Measurements from ENCODE around the gene RAB18.

The RAB18 gene

GRCh38 chr10:27485368-27485767, 18.7 kb upstream of the RAB18 start:
- Histone ChIP-seq H3K27me3 (replicated peaks; ENCODE audit: insufficient read depth, low read length) (no peaks in the 10 kb centered on the region), H4K20me1 (ENCODE audit: insufficient read depth, low read length) (no peaks in the 10 kb centered on the region), H2AFZ (ENCODE audit: low read length) (no peak overlapping the region), H3K27ac (ENCODE audit: low read length) (no peak overlapping the region), H3K9me2 (replicated peaks; ENCODE audit: insufficient read depth, low read length) (no peaks in the 10 kb centered on the region), H3K4me2 (ENCODE audit: low read depth, low read length) (no peak overlapping the region), H3K36me3 (replicated peaks; ENCODE audit: insufficient read depth, low read length) (no peaks in the 10 kb centered on the region), H3K9me3 (replicated peaks; ENCODE audit: insufficient read depth, low read length) (no peaks in the 10 kb centered on the region), H3K79me2 (ENCODE audit: low read length) (no peaks in the 10 kb centered on the region), H3K4me1 (ENCODE audit: low read length) (no peaks in the 10 kb centered on the region), H3K9ac (ENCODE audit: low read length) (no peak overlapping the region), H3F3A (ENCODE audit: insufficient read depth, low read length) (no peaks in the 10 kb centered on the region), H3K4me3 (ENCODE audit: low read length) (no peak overlapping the region)
- DNase-seq: no peak
- TF ChIP-seq CTCF (IDR thresholded peaks at IDR 0.05; ENCODE audit: low read length) (no peak), EZH2 (optimal IDR thresholded peaks at IDR 0.05; ENCODE audit: low read depth, low read length) (no peak), EZH2phosphoT487 (IDR thresholded peaks at IDR 0.05; ENCODE audit: low read length) (no peak)

- Histone ChIP-seq H3K4me1 (ENCODE audit: low read length) (no peaks in the 10 kb centered on the region), H3F3A (ENCODE audit: insufficient read depth, low read length) (no peaks in the 10 kb centered on the region), H3K36me3 (replicated peaks; ENCODE audit: insufficient read depth, low read length) (no peaks in the 10 kb centered on the region), H3K9me3 (replicated peaks; ENCODE audit: insufficient read depth, low read length) (no peaks in the 10 kb centered on the region), H2AFZ (ENCODE audit: low read length) (no peak overlapping the region), H3K4me2 (ENCODE audit: low read depth, low read length) (no peak overlapping the region), H3K27ac (ENCODE audit: low read length) (no peak overlapping the region), H3K9ac (ENCODE audit: low read length) (no peak overlapping the region), H3K79me2 (ENCODE audit: low read length) (no peaks in the 10 kb centered on the region), H3K27me3 (replicated peaks; ENCODE audit: insufficient read depth, low read length) (no peaks in the 10 kb centered on the region), H3K9me2 (replicated peaks; ENCODE audit: insufficient read depth, low read length) (no peaks in the 10 kb centered on the region), H3K4me3 (ENCODE audit: low read length) (no peak overlapping the region), H4K20me1 (ENCODE audit: insufficient read depth, low read length) (no peaks in the 10 kb centered on the region)
- TF ChIP-seq CTCF (IDR thresholded peaks at IDR 0.05; ENCODE audit: low read length) (no peak), EZH2 (optimal IDR thresholded peaks at IDR 0.05; ENCODE audit: low read depth, low read length) (no peak), EZH2phosphoT487 (IDR thresholded peaks at IDR 0.05; ENCODE audit: low read length) (no peak)
- DNase-seq: no peak
Measured at GRCh38 chr10:27485986-27486385, 18.1 kb upstream of the RAB18 start.

- no peak overlapping the region for H3K4me3 ChIP-seq (ENCODE audit: low read length)
Measured at GRCh38 chr10:27490807-27491206, 13.3 kb upstream of the RAB18 start.

More at GRCh38 chr10:27490807-27491206, 13.3 kb upstream of the RAB18 start:
- H3K27me3 ChIP-seq (replicated peaks; ENCODE audit: insufficient read depth, low read length): no peaks in the 10 kb centered on the region
- no peaks in the 10 kb centered on the region for H3K9me3 ChIP-seq (replicated peaks; ENCODE audit: insufficient read depth, low read length)
- H2AFZ ChIP-seq (ENCODE audit: low read length): no peak overlapping the region
- no peaks in the 10 kb centered on the region for H4K20me1 ChIP-seq (ENCODE audit: insufficient read depth, low read length)
- no peak overlapping the region for H3K4me2 ChIP-seq (ENCODE audit: low read depth, low read length)
- no peak overlapping the region for H3K9ac ChIP-seq (ENCODE audit: low read length)
- no peak for DNase-seq
- H3K9me2 ChIP-seq (replicated peaks; ENCODE audit: insufficient read depth, low read length): no peaks in the 10 kb centered on the region
- no peaks in the 10 kb centered on the region for H3K36me3 ChIP-seq (replicated peaks; ENCODE audit: insufficient read depth, low read length)
- H3K4me1 ChIP-seq (ENCODE audit: low read length): no peaks in the 10 kb centered on the region
- H3K27ac ChIP-seq (ENCODE audit: low read length): no peak overlapping the region
- H3F3A ChIP-seq (ENCODE audit: insufficient read depth, low read length): no peaks in the 10 kb centered on the region
- TF ChIP-seq EZH2 (optimal IDR thresholded peaks at IDR 0.05; ENCODE audit: low read depth, low read length) (no peak), EZH2phosphoT487 (IDR thresholded peaks at IDR 0.05; ENCODE audit: low read length) (no peak), CTCF (IDR thresholded peaks at IDR 0.05; ENCODE audit: low read length) (no peak)
- H3K79me2 ChIP-seq (ENCODE audit: low read length): no peaks in the 10 kb centered on the region

Measured in MM.1S (cell line).